BE2C (cell line): ENCODE measurements around the gene HDAC4.

Experiments
- DNase-seq: peaks from one replicate; pipeline ENCODE4 v3.0.0-alpha.2; 2020
- H3K27me3 ChIP-seq: fragments of 250-450 bp; sonication (Bioruptor Pico); 2 replicates; pipeline ENCODE4 v1.5.1; 2020; ENCODE audit warnings: mild to moderate bottlenecking
- H3K36me3 ChIP-seq: fragments of 250-450 bp; sonication (Bioruptor Pico); 2 replicates; pipeline ENCODE4 v1.5.1; 2020; ENCODE audit warnings: mild to moderate bottlenecking
- H3K4me1 ChIP-seq: fragments of 250-450 bp; sonication (Bioruptor Pico); 2 replicates; pipeline ENCODE4 v1.5.1; 2020
- H3K4me3 ChIP-seq: 2 replicates; pipeline ENCODE4 v1.5.1; 2011; ENCODE audit warnings: low read depth, low read length
- H3K9me3 ChIP-seq: fragments of 250-450 bp; sonication (Bioruptor Pico); 2 replicates; pipeline ENCODE4 v1.5.1; 2020
- CTCF ChIP-seq: IDR thresholded peaks from 2 replicates; pipeline ENCODE4 v1.5.1; 2012; ENCODE audit warnings: mild to moderate bottlenecking, low read depth, low read length

Gene HDAC4

DNA sequence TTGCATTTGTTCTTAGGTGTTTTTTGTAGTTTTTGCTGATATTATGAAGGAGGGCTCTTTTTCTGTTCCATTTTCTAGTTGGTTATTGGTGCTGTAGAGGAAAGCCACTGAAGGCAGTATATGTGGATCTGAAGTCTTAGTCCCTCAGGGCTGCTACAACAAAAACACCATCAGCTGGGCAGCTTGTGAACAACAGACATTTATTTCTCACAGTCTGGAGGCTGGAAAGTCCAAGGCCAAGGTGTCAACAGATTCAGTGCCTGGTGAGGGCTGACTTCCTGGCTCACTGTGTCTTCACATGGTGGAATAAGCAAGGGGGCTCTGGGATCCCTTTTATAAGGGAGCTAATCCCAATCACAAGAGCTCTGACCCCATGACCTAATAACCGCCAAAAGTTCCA lies 31.4 kb upstream of the HDAC4 start:
- no peak for DNase-seq
- H3K4me1 ChIP-seq, result no peaks in the 10 kb centered on the region
- no peaks in the 10 kb centered on the region for H3K36me3 ChIP-seq
- no peak overlapping the region for H3K4me3 ChIP-seq
- no peaks in the 10 kb centered on the region for H3K9me3 ChIP-seq
- no peak for TF ChIP-seq CTCF
- H3K27me3 ChIP-seq, result peaks cover 16% of the 10 kb centered on the region

- Histone ChIP-seq H3K36me3 (no peaks in the 10 kb centered on the region), H3K4me1 (no peaks in the 10 kb centered on the region), H3K27me3 (peaks cover 16% of the 10 kb centered on the region), H3K4me3 (no peak overlapping the region), H3K9me3 (no peaks in the 10 kb centered on the region)
- no peak for TF ChIP-seq CTCF
- no peak for DNase-seq
Observed at GRCh38 chr2:239431536-239431935, 30.7 kb upstream of the HDAC4 start.

GRCh38 chr2:239429473-239430350 lies 28.9 kb upstream of the HDAC4 start:
- no peak for TF ChIP-seq CTCF
- no peak for DNase-seq
- Histone ChIP-seq H3K36me3 (no peaks in the 10 kb centered on the region), H3K4me1 (no peaks in the 10 kb centered on the region), H3K27me3 (peaks cover 16% of the 10 kb centered on the region), H3K9me3 (no peaks in the 10 kb centered on the region), H3K4me3 (no peak overlapping the region)

GRCh38 chr2:239425631-239426030 lies 24.8 kb upstream of the HDAC4 start:
- Histone ChIP-seq H3K4me3 (no peak overlapping the region), H3K4me1 (no peaks in the 10 kb centered on the region), H3K36me3 (no peaks in the 10 kb centered on the region), H3K27me3 (peaks cover 13% of the 10 kb centered on the region), H3K9me3 (no peaks in the 10 kb centered on the region)
- no peak for DNase-seq
- TF ChIP-seq CTCF, result no peak

DNA sequence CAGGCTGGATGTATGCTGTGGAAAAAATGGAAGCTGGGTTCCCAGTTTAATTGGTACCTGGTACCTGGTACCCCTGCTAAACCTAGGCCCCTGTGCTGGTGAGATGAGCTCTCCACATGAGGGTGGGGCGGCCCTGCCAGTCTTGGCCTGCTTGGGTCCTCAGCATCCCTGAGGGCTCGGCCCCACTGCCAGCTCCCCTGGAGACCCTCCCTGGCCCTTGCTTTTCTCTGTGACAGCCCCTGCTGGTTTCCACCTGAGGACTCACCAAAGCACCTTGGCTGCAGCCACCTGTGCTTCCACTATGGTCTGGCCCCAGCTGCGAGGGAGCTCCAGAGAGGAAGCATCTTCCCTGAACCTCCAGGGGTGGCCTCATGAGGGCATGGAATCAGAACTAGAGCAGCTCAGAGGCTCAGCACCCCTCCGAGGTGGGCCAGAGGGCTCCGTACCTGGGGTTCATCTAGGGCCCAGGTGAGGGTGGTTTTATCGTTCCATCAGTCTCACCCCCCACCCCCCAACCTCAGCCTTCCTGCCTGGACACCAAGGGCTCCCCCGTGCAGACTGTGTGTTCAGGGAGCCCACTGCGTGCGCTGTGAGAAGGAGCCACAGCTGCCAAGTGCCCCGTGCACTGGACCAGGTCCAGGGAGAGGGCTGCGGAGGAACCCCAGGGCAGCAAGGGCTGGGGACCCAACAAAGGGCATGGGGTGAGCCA lies 23.7 kb upstream of the HDAC4 start:
- Histone ChIP-seq H3K4me3 (no peak overlapping the region), H3K36me3 (no peaks in the 10 kb centered on the region), H3K27me3 (peaks cover 12% of the 10 kb centered on the region), H3K9me3 (no peaks in the 10 kb centered on the region), H3K4me1 (no peaks in the 10 kb centered on the region)
- DNase-seq, result no peak
- TF ChIP-seq CTCF, result no peak

- Histone ChIP-seq H3K27me3 (peaks cover 11% of the 10 kb centered on the region), H3K9me3 (no peaks in the 10 kb centered on the region), H3K4me1 (no peaks in the 10 kb centered on the region), H3K36me3 (no peaks in the 10 kb centered on the region), H3K4me3 (no peak overlapping the region)
- TF ChIP-seq CTCF, result no peak
- no peak for DNase-seq
Observed at GRCh38 chr2:239423551-239423950, 22.7 kb upstream of the HDAC4 start.
